NCI-H748 treated with DMSO at 0.1 percent for 48 hours (cell line): ENCODE data around the gene TTC14.

Source experiments
- DNase-seq: peaks from one replicate; lab custom pipeline; 2025; lab: John Stamatoyannopoulos, UW

Gene TTC14

DNA sequence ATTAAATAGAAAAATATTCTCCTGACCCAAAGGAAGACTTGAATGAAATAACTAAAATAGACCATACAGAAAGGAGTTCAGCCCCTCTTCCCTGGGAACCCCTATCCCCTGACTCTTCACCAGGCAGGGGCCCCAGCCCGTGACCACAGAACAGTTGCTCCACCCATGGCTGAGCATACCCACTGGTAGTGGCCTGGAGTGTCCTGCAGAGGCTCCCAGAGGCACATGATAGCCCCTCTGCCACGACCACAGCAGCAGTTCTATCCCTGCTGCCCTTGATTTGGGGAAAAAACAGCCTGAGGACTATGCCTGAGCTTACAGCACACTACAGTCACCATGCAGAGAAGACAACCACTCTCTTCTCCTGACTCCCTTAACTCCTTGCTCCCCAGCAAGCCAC, 31.8 kb downstream of the TTC14 start:
- no peak for DNase-seq

DNA sequence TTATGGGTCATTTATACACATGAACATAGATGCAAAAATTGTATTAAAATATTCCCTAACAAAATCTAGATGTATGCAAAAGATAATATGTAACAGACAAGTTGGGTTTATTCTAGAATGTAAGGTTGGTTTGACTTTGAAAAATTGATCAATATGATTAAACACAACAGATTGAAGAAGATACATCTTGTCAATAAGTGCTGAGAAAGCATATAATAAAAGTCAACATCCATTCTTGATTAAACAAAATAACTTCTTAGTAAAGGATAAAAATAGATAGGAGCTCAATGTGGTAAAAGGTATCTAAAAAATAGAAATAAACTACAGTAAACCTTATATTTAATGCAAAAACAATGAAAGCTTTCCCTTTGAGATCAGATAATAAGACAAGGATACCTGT, 39.0 kb downstream of the TTC14 start:
- no peak for DNase-seq

- DNase-seq = no peak
Observed at GRCh38 chr3:180646187-180646790, 44.3 kb downstream of the TTC14 start.

GRCh38 chr3:180656406-180656805, 54.4 kb downstream of the TTC14 start:
- no peak for DNase-seq

DNA sequence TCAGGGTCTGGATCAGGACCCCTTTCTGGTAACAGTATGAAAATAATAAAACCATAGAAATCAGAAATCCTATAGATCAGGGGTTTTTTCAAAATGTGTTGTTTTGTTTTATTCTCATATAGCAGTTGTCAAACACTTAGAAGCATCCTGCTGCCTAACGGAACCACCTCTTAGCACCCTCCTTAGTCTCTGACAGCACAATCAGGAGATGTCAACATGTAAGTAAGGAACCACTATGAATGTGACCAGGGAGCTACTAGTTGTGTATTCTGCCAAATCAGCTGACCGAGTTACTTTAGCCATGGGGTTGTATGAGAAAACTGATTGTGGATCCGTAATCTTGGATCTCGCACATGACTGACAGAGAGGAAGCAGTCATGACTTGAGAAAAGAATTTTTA, 55.1 kb downstream of the TTC14 start:
- DNase-seq = no peak
